NB4 (cell line): ENCODE measurements around the gene SOCS1.

ENCODE experiments used
- POLR2A ChIP-seq: IDR thresholded peaks from 2 replicates; pipeline ENCODE4 v1.6.1; 2011; ENCODE audit warnings: mild to moderate bottlenecking; ENCODE audit not compliant: insufficient read length; ENCODE audit errors: extremely low read depth
- TF ChIP-seq, protein P1 (sequence below): IDR thresholded peaks from one replicate; pipeline ENCODE4 v1.5.1; 2012; ENCODE audit warnings: low read depth, low read length
- TF ChIP-seq, protein P2 (sequence below): IDR thresholded peaks from 2 replicates; pipeline ENCODE4 v1.6.1; 2011; ENCODE audit warnings: low read depth, low read length

DNA sequence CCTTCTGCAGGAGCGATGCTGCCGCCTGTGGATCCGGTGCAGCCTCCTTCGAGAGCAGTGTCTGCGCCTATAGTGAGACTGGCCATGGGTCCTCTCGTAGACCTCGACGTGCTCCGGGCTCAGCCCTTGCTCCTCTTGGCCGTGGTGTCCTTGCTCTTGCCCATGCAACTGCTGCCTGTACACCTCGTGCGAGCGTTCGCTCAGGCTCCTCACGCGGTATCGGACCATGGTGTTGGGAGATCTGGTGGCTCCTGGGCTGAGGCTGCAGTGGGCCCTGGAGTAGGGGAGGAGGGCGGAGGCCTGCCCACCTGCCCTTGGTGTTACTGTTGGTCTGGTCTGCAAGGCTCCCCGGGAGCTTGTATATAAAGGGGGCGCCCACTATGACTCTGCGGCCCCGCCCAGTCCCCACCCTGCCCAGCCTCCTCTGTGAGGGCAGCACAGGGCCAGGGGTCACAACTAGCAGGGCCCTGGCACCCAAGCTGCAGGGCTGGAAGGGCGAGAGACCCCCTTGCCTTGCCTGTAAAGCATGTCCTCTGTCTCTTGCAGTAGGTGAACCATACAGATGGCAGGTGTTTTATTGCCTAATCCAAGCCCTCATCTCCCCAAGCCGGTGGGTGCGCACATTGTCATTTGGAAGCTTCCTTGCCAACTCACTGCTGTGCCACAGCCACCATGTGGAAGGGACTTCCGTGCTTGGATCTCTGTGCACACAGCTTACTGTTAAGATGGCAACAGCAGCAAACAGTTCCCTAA is 20.3 kb upstream of the SOCS1 start, which contains the start of gene PRM2:
- TF ChIP-seq, protein P1, sequence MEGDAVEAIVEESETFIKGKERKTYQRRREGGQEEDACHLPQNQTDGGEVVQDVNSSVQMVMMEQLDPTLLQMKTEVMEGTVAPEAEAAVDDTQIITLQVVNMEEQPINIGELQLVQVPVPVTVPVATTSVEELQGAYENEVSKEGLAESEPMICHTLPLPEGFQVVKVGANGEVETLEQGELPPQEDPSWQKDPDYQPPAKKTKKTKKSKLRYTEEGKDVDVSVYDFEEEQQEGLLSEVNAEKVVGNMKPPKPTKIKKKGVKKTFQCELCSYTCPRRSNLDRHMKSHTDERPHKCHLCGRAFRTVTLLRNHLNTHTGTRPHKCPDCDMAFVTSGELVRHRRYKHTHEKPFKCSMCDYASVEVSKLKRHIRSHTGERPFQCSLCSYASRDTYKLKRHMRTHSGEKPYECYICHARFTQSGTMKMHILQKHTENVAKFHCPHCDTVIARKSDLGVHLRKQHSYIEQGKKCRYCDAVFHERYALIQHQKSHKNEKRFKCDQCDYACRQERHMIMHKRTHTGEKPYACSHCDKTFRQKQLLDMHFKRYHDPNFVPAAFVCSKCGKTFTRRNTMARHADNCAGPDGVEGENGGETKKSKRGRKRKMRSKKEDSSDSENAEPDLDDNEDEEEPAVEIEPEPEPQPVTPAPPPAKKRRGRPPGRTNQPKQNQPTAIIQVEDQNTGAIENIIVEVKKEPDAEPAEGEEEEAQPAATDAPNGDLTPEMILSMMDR = no peak
- TF ChIP-seq POLR2A = no peak
- TF ChIP-seq, protein P2, sequence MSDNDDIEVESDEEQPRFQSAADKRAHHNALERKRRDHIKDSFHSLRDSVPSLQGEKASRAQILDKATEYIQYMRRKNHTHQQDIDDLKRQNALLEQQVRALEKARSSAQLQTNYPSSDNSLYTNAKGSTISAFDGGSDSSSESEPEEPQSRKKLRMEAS = no peak
